ENCODE results near the gene PHF3. TPM values are rescaled to one million over a fixed set of nuclear protein-coding genes. Genes with fewer than 3 reads are reported as not detected.

Gene PHF3
- total RNA-seq, 1 donor from 2014 or later, result 33.4 TPM

DNA sequence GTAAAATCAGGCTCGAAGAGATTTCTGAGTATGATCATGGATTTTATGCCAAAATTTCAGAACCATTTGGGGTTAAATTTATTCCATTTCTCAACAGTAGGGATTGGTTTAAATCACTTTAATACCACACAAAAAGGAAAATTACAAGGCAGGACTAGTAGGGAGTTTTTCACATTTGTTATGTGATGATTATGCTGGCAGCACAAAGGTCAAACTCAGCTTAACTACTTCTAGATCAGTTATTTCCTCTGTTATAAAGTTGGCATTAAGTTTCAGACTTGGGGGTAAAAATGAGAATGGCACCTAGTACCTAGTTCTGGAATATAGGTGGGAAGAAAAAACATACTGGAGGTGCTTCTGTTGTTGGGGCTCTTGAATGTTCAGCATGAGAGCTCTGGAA is 39.5 kb downstream of the PHF3 start:
- TF ChIP-seq CTCF (IDR thresholded peaks at IDR 0.05; ENCODE audit: insufficient read depth, low read depth, low read length) (no peak), EZH2 (IDR thresholded peaks at IDR 0.05; ENCODE audit: insufficient read depth, low read length) (no peak)
- Mint-ChIP-seq H3K27ac (ENCODE audit: unreplicated experiment) (no peak overlapping the region), H3K36me3 (ENCODE audit: low read depth, unreplicated experiment) (no peaks in the 10 kb centered on the region), H3K4me1 (ENCODE audit: low read depth, unreplicated experiment) (no peaks in the 10 kb centered on the region), H3K4me3 (ENCODE audit: unreplicated experiment) (no peak overlapping the region), H3K27me3 (ENCODE audit: low read depth, unreplicated experiment) (no peaks in the 10 kb centered on the region), H3K9me3 (ENCODE audit: unreplicated experiment) (no peaks in the 10 kb centered on the region)
- Histone ChIP-seq H2AFZ (ENCODE audit: low read depth, low read length) (no peak overlapping the region), H3K27ac (ENCODE audit: low read depth, low read length) (no peak overlapping the region), H3K36me3 (ENCODE audit: insufficient read depth, low read length) (no peaks in the 10 kb centered on the region), H4K20me1 (ENCODE audit: insufficient read depth, low read length) (peaks cover 63% of the 10 kb centered on the region), H3K4me1 (ENCODE audit: insufficient read depth, low read length) (no peaks in the 10 kb centered on the region), H3K4me3 (ENCODE audit: insufficient read depth, low read depth, low read length) (no peak overlapping the region), H3K9me3 (ENCODE audit: insufficient read depth, low read depth, low read length) (no peaks in the 10 kb centered on the region), H3K79me2 (ENCODE audit: insufficient read depth, low read length) (peaks cover 86% of the 10 kb centered on the region), H3K27me3 (ENCODE audit: insufficient read depth, low read length) (no peaks in the 10 kb centered on the region), H3K9ac (ENCODE audit: low read length) (no peak overlapping the region), H3K4me2 (ENCODE audit: low read length) (no peak overlapping the region)
- no peak for FAIRE-seq
- no peak for DNase-seq (ENCODE audit: low read depth)

DNA sequence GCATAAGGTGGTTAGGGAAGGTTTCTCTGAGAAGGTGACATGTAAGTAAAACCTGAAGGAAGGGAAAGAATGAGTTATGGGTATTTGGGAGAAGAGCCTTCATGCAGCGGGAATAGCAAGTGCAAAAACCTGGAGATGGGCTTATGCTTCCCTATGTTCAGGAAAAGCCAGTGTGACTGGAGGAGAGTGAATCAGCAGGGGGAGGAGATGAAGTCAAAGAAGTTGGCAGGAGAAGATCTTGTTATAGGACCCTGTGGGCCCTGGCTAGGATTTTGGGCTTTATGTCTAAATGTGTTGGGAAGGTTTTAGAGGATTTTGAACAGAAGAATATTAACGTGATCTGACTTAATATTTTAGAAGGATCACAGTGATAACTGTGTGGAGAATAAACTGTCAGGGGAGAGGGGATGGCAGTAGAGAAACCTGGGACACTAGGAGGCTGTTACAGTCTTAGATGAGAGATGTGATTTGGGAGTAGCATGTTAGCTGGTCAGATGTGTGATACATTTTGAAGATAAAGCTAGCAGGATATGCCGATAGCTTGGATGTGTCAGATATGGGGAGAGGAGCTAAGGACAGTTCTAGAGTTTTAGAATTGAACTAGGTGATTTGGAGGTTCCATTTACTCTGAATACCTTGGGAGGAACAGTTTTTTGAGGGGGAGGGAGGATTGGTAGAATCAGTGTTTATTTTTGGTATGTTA is 41.0 kb downstream of the PHF3 start:
- no peak for TF ChIP-seq CTCF (IDR thresholded peaks at IDR 0.05; ENCODE audit: insufficient read depth, low read depth, low read length)
- TF ChIP-seq EZH2 (IDR thresholded peaks at IDR 0.05; ENCODE audit: insufficient read depth, low read length), result no peak
- peaks cover 62% of the 10 kb centered on the region for H4K20me1 ChIP-seq (ENCODE audit: insufficient read depth, low read length)
- no peaks in the 10 kb centered on the region for H3K36me3 ChIP-seq (ENCODE audit: insufficient read depth, low read length)
- no peak for DNase-seq (ENCODE audit: low read depth)
- no peak overlapping the region for H3K4me3 ChIP-seq (ENCODE audit: insufficient read depth, low read depth, low read length)
- no peaks in the 10 kb centered on the region for H3K27me3 ChIP-seq (ENCODE audit: insufficient read depth, low read length)
- H3K79me2 ChIP-seq (ENCODE audit: insufficient read depth, low read length), result peaks cover 87% of the 10 kb centered on the region
- Mint-ChIP-seq H3K27me3 (ENCODE audit: low read depth, unreplicated experiment) (no peaks in the 10 kb centered on the region), H3K27ac (ENCODE audit: unreplicated experiment) (no peak overlapping the region), H3K4me3 (ENCODE audit: unreplicated experiment) (no peak overlapping the region), H3K36me3 (ENCODE audit: low read depth, unreplicated experiment) (peaks cover 3% of the 10 kb centered on the region), H3K4me1 (ENCODE audit: low read depth, unreplicated experiment) (no peaks in the 10 kb centered on the region), H3K9me3 (ENCODE audit: unreplicated experiment) (no peaks in the 10 kb centered on the region)
- H3K27ac ChIP-seq (ENCODE audit: low read depth, low read length), result no peak overlapping the region
- no peak for FAIRE-seq
- H3K9me3 ChIP-seq (ENCODE audit: insufficient read depth, low read depth, low read length), result no peaks in the 10 kb centered on the region
- H2AFZ ChIP-seq (ENCODE audit: low read depth, low read length), result no peak overlapping the region
- no peaks in the 10 kb centered on the region for H3K4me1 ChIP-seq (ENCODE audit: insufficient read depth, low read length)
- H3K9ac ChIP-seq (ENCODE audit: low read length), result no peak overlapping the region
- H3K4me2 ChIP-seq (ENCODE audit: low read length), result no peak overlapping the region

GRCh38 chr6:63677282-63677681 is 41.7 kb downstream of the PHF3 start:
- H3K27me3 ChIP-seq (ENCODE audit: insufficient read depth, low read length), result no peaks in the 10 kb centered on the region
- H3K4me1 Mint-ChIP-seq (ENCODE audit: low read depth, unreplicated experiment), result no peaks in the 10 kb centered on the region
- H3K9me3 ChIP-seq (ENCODE audit: insufficient read depth, low read depth, low read length), result no peaks in the 10 kb centered on the region
- H3K36me3 ChIP-seq (ENCODE audit: insufficient read depth, low read length), result no peaks in the 10 kb centered on the region
- peaks cover 90% of the 10 kb centered on the region for H3K79me2 ChIP-seq (ENCODE audit: insufficient read depth, low read length)
- peaks cover 60% of the 10 kb centered on the region for H4K20me1 ChIP-seq (ENCODE audit: insufficient read depth, low read length)
- peaks cover 3% of the 10 kb centered on the region for H3K36me3 Mint-ChIP-seq (ENCODE audit: low read depth, unreplicated experiment)
- FAIRE-seq (no peak), DNase-seq (ENCODE audit: low read depth) (no peak)
- H3K27ac ChIP-seq (ENCODE audit: low read depth, low read length), result no peak overlapping the region
- H3K4me3 ChIP-seq (ENCODE audit: insufficient read depth, low read depth, low read length), result no peak overlapping the region
- H3K4me1 ChIP-seq (ENCODE audit: insufficient read depth, low read length), result no peaks in the 10 kb centered on the region
- H3K27ac Mint-ChIP-seq (ENCODE audit: unreplicated experiment), result no peak overlapping the region
- no peak overlapping the region for H2AFZ ChIP-seq (ENCODE audit: low read depth, low read length)
- no peaks in the 10 kb centered on the region for H3K9me3 Mint-ChIP-seq (ENCODE audit: unreplicated experiment)
- TF ChIP-seq CTCF (IDR thresholded peaks at IDR 0.05; ENCODE audit: insufficient read depth, low read depth, low read length) (no peak), EZH2 (IDR thresholded peaks at IDR 0.05; ENCODE audit: insufficient read depth, low read length) (no peak)
- H3K27me3 Mint-ChIP-seq (ENCODE audit: low read depth, unreplicated experiment), result no peaks in the 10 kb centered on the region
- no peak overlapping the region for H3K4me3 Mint-ChIP-seq (ENCODE audit: unreplicated experiment)
- no peak overlapping the region for H3K9ac ChIP-seq (ENCODE audit: low read length)
- H3K4me2 ChIP-seq (ENCODE audit: low read length), result no peak overlapping the region

Measured in astrocyte (in vitro differentiated cells and primary cell).